IMR-90 (cell line): ENCODE measurements around the gene USP17L13. TPM values are rescaled to one million over a fixed set of nuclear protein-coding genes. Genes with fewer than 3 reads are reported as not detected.
"Not testable (repeated sequence)": the region's sequence is repeated elsewhere in the genome, so short reads cannot be mapped to it uniquely, and the experiment has no call there.

Experiments used
- ATAC-seq: fragments of 200-7000 bp; cut with Tn5 transposase; 2 replicates; pipeline ENCODE4 v1.9.1; 2020; ENCODE audit warnings: low read depth, mild to moderate bottlenecking, moderate library complexity
- Bru-seq: library from RNA; stranded (reverse); fragments of 400-500 nt; gene quantifications from one replicate; lab custom pipeline; 2021; lab: Mats Ljungman, UMichigan
- BruChase-seq, 2 experiments: library from RNA; stranded (reverse); fragments of 400-500 nt; gene quantifications; one replicate each; lab custom pipeline; 2021; lab: Mats Ljungman, UMichigan
- BruUV-seq: library from RNA; stranded (reverse); fragments of 400-500 nt; replicated peaks from 2 replicates; lab custom pipeline; 2021; lab: Mats Ljungman, UMichigan
- CTCF ChIA-PET: fragments of 300-600 bp; formaldehyde crosslinking; extraction: SDS; loops from one replicate; lab custom pipeline; 2021; ENCODE audit warnings: antibody characterized with exemption; lab: Yijun Ruan, JAX
- POLR2A ChIA-PET: fragments of 300-600 bp; sonication (Branson Sonifier 250); formaldehyde crosslinking; loops from one replicate; lab custom pipeline; 2022; ENCODE audit warnings: antibody characterized with exemption; ENCODE audit not compliant: unreplicated experiment; lab: Charles Lee
- DNase-seq: peaks from one replicate; pipeline ENCODE4 v3.0.0; 2013
- H2AFZ ChIP-seq: replicated peaks from 2 replicates; pipeline ENCODE3; 2013; ENCODE audit warnings: low read length, mild to moderate bottlenecking; ENCODE audit not compliant: poor library complexity
- H2AK5ac ChIP-seq: 2 replicates; pipeline ENCODE4 v1.6.1; 2013; ENCODE audit warnings: low read depth, low read length, inconsistent platforms
- H2AK9ac ChIP-seq: replicated peaks from 2 replicates; pipeline ENCODE3; 2013; ENCODE audit warnings: mild to moderate bottlenecking, low read depth, low read length, moderate library complexity; ENCODE audit not compliant: poor library complexity
- H2BK120ac ChIP-seq: 2 replicates; pipeline ENCODE4 v1.6.1; 2013; ENCODE audit warnings: low read depth, low read length, inconsistent platforms
- H2BK15ac ChIP-seq: 3 replicates; pipeline ENCODE4 v1.6.1; 2013; ENCODE audit warnings: low read depth, low read length, inconsistent platforms
- H2BK20ac ChIP-seq: 2 replicates; pipeline ENCODE4 v1.6.1; 2013; ENCODE audit warnings: low read depth, mild to moderate bottlenecking, inconsistent platforms, low read length, moderate library complexity
- H2BK5ac ChIP-seq: 2 replicates; pipeline ENCODE4 v1.6.1; 2013; ENCODE audit warnings: mild to moderate bottlenecking, low read depth, low read length, inconsistent platforms; ENCODE audit not compliant: poor library complexity, severe bottlenecking
- H3K14ac ChIP-seq: replicated peaks from 2 replicates; pipeline ENCODE4 v1.6.1; 2013; ENCODE audit warnings: low read depth, low read length, inconsistent platforms
- H3K18ac ChIP-seq: 2 replicates; pipeline ENCODE4 v1.6.1; 2013; ENCODE audit warnings: low read depth, low read length, control low read depth
- H3K23ac ChIP-seq: 2 replicates; pipeline ENCODE4 v1.6.1; 2013; ENCODE audit warnings: low read depth, low read length, inconsistent platforms
- H3K27ac ChIP-seq: 2 replicates; pipeline ENCODE4 v1.5.1; 2013; ENCODE audit warnings: mild to moderate bottlenecking, control low read depth, low read length; ENCODE audit not compliant: insufficient read depth
- H3K27me3 ChIP-seq: 2 replicates; pipeline ENCODE4 v1.6.1; 2013; ENCODE audit warnings: low read length; ENCODE audit not compliant: control insufficient read depth, insufficient read depth
- H3K36me3 ChIP-seq: 2 replicates; pipeline ENCODE4 v1.6.1; 2013; ENCODE audit warnings: low read length, mixed read lengths; ENCODE audit not compliant: control insufficient read depth, insufficient read depth
- H3K4ac ChIP-seq: 2 replicates; pipeline ENCODE4 v1.6.1; 2013; ENCODE audit warnings: low read depth, low read length, inconsistent platforms
- H3K4me1 ChIP-seq: 2 replicates; pipeline ENCODE4 v1.6.1; 2013; ENCODE audit warnings: low read length, mixed read lengths; ENCODE audit not compliant: control insufficient read depth, insufficient read depth
- H3K4me2 ChIP-seq: 2 replicates; pipeline ENCODE4 v1.6.1; 2013; ENCODE audit warnings: low read depth, mild to moderate bottlenecking, control low read depth, low read length, moderate library complexity
- H3K4me3 ChIP-seq: 2 replicates; pipeline ENCODE4 v1.5.1; 2013; ENCODE audit warnings: low read depth, mild to moderate bottlenecking, control low read depth, low read length, moderate library complexity; ENCODE audit not compliant: insufficient read depth
- H3K56ac ChIP-seq: 2 replicates; pipeline ENCODE4 v1.6.1; 2013; ENCODE audit warnings: low read length, inconsistent platforms; ENCODE audit not compliant: insufficient read depth; ENCODE audit errors: extremely low read depth
- H3K79me1 ChIP-seq, 2 experiments: 2 replicates each; pipeline ENCODE4 v1.6.1; 2013; ENCODE audit warnings: low read length in 2 of 2, inconsistent platforms in 1 of 2, low read depth in 1 of 2
- H3K9ac ChIP-seq: 2 replicates; pipeline ENCODE4 v1.6.1; 2013; ENCODE audit warnings: low read depth, low read length, control low read depth
- H3K9me1 ChIP-seq: 2 replicates; pipeline ENCODE4 v1.6.1; 2013; ENCODE audit warnings: low read length, inconsistent platforms; ENCODE audit not compliant: insufficient read depth
- H3K9me3 ChIP-seq: 2 replicates; pipeline ENCODE4 v1.6.1; 2013; ENCODE audit warnings: low read length; ENCODE audit not compliant: control insufficient read depth, insufficient read depth
- H4K20me1 ChIP-seq: 2 replicates; pipeline ENCODE4 v1.6.1; 2013; ENCODE audit warnings: low read length, inconsistent platforms; ENCODE audit not compliant: insufficient read depth
- H4K5ac ChIP-seq: 2 replicates; pipeline ENCODE4 v1.6.1; 2013; ENCODE audit warnings: mild to moderate bottlenecking, low read depth, low read length, control low read depth
- H4K8ac ChIP-seq, 2 experiments: 2 replicates each; pipeline ENCODE4 v1.6.1; 2013; ENCODE audit warnings: low read depth in 2 of 2, low read length in 2 of 2, control low read depth in 1 of 2, inconsistent platforms in 1 of 2
- H4K91ac ChIP-seq: 2 replicates; pipeline ENCODE4 v1.6.1; 2013; ENCODE audit warnings: low read depth, low read length, inconsistent platforms; ENCODE audit not compliant: insufficient read depth
- WGBS, 2 experiments: methylation state at CpG; one replicate each; pipeline versions ENCODE4 v1.1.5 to v1.1.7; 2013; ENCODE audit warnings: missing lambda C conversion rate in 2 of 2; ENCODE audit not compliant: insufficient read length in 1 of 2; ENCODE audit errors: extremely low coverage in 2 of 2; 5-methylcytosine and 5-hydroxymethylcytosine counted together
- dilution Hi-C: fragments of 300-500 bp; cut with HindIII; formaldehyde crosslinking; loops from one replicate; pipeline ENCODE4 v1.14.3; 2018; ENCODE audit warnings: low sequenced_read_pairs; ENCODE audit not compliant: unreplicated experiment
- in situ Hi-C: fragments of 300-500 bp; cut with MboI; formaldehyde crosslinking; loops from 3 replicates; pipeline ENCODE4 v1.14.3; 2019; ENCODE audit warnings: low sequenced_read_pairs, inconsistent platforms, mixed read lengths
- intact Hi-C: fragments of 100-400 bp; cut with micrococcal nuclease; formaldehyde crosslinking; loops from 2 replicates; pipeline ENCODE4 v1.10.0; 2022
- long read RNA-seq: library from polyadenylated mRNA; unstranded; transcript quantifications from one replicate; pipeline ENCODE4 v2.0.0, GENCODE V29; 2021; ENCODE audit not compliant: unreplicated experiment
- polyA plus RNA-seq, 3 experiments: library from polyadenylated mRNA; depleted of rRNA; stranded (reverse); fragments of >200 nt; gene quantifications; 2 replicates each; pipeline ENCODE4 v1.2.3, GENCODE V29; 2012; ENCODE audit warnings: low replicate concordance in 1 of 3
- total RNA-seq: library from RNA; depleted of rRNA; stranded (reverse); fragments of >200 nt; gene quantifications from 2 replicates; pipeline ENCODE4 v1.2.3, GENCODE V29; 2012; rRNA removed

Gene USP17L13, protein sequence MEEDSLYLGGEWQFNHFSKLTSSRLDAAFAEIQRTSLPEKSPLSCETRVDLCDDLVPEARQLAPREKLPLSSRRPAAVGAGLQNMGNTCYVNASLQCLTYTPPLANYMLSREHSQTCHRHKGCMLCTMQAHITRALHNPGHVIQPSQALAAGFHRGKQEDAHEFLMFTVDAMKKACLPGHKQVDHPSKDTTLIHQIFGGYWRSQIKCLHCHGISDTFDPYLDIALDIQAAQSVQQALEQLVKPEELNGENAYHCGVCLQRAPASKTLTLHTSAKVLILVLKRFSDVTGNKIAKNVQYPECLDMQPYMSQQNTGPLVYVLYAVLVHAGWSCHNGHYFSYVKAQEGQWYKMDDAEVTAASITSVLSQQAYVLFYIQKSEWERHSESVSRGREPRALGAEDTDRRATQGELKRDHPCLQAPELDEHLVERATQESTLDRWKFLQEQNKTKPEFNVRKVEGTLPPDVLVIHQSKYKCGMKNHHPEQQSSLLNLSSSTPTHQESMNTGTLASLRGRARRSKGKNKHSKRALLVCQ
- total RNA-seq (not detected in 2 replicates), polyA plus RNA-seq (2012; rRNA removed) (not detected in 2 replicates), Bru-seq, nascent RNA (not detected), BruChase-seq, experiment 1, labeled RNA remaining after a 6-hour chase (not detected), BruChase-seq, experiment 2, labeled RNA remaining after a 2-hour chase (not detected)
- not detected in 2 replicates for polyA plus RNA-seq (2012; cell fraction: cytosol; rRNA removed)
- not detected in 2 replicates for polyA plus RNA-seq (2012; cell fraction: nucleus; rRNA removed; ENCODE audit: low replicate concordance)
- long read RNA-seq: 0 reads

GRCh38 chr4:9224596-9224995 is at the start of gene USP17L13:
Gene USP17L13 (plus strand): TSS chr4:9224896. CDS start chr4:9224896, 0 bp downstream.
- ATAC-seq, intact Hi-C loops, H3K4ac ChIP-seq, H2AK9ac ChIP-seq, H3K9me3 ChIP-seq, H2BK120ac ChIP-seq, H4K5ac ChIP-seq, H3K9ac ChIP-seq, H3K18ac ChIP-seq, DNase-seq, H2BK20ac ChIP-seq, H4K8ac ChIP-seq, H3K9me1 ChIP-seq, H3K4me1 ChIP-seq, H2BK5ac ChIP-seq, H4K20me1 ChIP-seq, POLR2A ChIA-PET, H4K91ac ChIP-seq, CTCF ChIA-PET, H2AFZ ChIP-seq, H3K27ac ChIP-seq, H3K36me3 ChIP-seq, H3K79me1 ChIP-seq, H3K56ac ChIP-seq, H3K23ac ChIP-seq, H3K27me3 ChIP-seq, H3K4me2 ChIP-seq, BruUV-seq, dilution Hi-C loops, H3K4me3 ChIP-seq, H3K14ac ChIP-seq, in situ Hi-C loops, H2BK15ac ChIP-seq, H2AK5ac ChIP-seq: not testable (repeated sequence)
- no CpG with 5 or more reads among the region's 14 CpGs for WGBS, 2 experiments

DNA sequence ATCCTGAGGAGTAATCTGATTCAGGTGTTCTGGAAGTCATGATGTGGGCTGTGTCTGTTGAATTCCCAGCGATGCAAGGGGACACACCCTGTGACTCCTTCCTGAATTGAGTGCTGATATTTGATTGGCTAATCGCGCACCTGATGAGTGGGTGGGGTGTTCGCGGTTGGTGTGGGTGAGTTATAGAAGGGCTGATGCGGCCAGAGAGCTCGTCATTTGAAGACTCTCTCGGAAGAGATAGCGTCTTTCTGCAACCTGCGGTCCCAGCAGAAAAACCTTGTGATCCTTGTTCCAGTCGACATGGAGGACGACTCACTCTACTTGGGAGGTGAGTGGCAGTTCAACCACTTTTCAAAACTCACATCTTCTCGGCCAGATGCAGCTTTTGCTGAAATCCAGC is 14.3 kb upstream of the USP17L13 start, which contains the start of gene USP17L10:
Gene USP17L10, plus strand, starts transcription at position 301 of the 400 bp plus-strand sequence. Its CDS starts 0 bp downstream, at position 301.
- intact Hi-C loops, H3K18ac ChIP-seq, H3K27me3 ChIP-seq, DNase-seq, H3K9ac ChIP-seq, ATAC-seq, H2AK9ac ChIP-seq, POLR2A ChIA-PET, BruUV-seq, H4K5ac ChIP-seq, CTCF ChIA-PET, H2BK5ac ChIP-seq, H2AFZ ChIP-seq, H2AK5ac ChIP-seq, H3K56ac ChIP-seq, H3K4me3 ChIP-seq, H3K79me1 ChIP-seq, H3K4me1 ChIP-seq, H3K9me1 ChIP-seq, H2BK20ac ChIP-seq, H3K14ac ChIP-seq, H3K23ac ChIP-seq, dilution Hi-C loops, H4K20me1 ChIP-seq, H3K27ac ChIP-seq, H3K4ac ChIP-seq, H3K4me2 ChIP-seq, H2BK120ac ChIP-seq, H4K8ac ChIP-seq, in situ Hi-C loops, H3K9me3 ChIP-seq, H4K91ac ChIP-seq, H2BK15ac ChIP-seq, H3K36me3 ChIP-seq: not testable (repeated sequence)
- no CpG with 5 or more reads among the region's 13 CpGs for WGBS, 2 experiments
